Prostate gland (tissue), 2 donors: ENCODE results near the gene KCNK5. TPM values are rescaled to one million over a fixed set of nuclear protein-coding genes. Genes with fewer than 3 reads are reported as not detected.

Source experiments
- DNase-seq: peaks from one replicate; pipeline ENCODE4 v3.0.0-alpha.2; 2019; ENCODE audit warnings: low spot score
- H3K27ac ChIP-seq, 2 donors: fragments of 200-600 bp; sonication (generic); 2 replicates each; pipeline ENCODE4 v1.5.1; 2017 to 2019
- H3K27me3 ChIP-seq: fragments of 200-600 bp; sonication (generic); replicated peaks from 2 replicates; pipeline ENCODE4 v1.5.1; 2019; ENCODE audit not compliant: insufficient read depth
- H3K36me3 ChIP-seq, 2 donors: fragments of 200-600 bp; sonication (generic); 1 replicate in 1 of 2; 2 replicates in 1 of 2; pipeline versions ENCODE4 v1.5.1 to v1.8.1; 2017 to 2019
- H3K4me1 ChIP-seq: fragments of 200-600 bp; sonication (generic); replicated peaks from 2 replicates; pipeline ENCODE4 v1.5.1; 2019
- H3K4me3 ChIP-seq, 2 donors: fragments of 200-600 bp; sonication (generic); 2 replicates each; pipeline ENCODE4 v1.5.1; 2017 to 2019
- H3K9me3 ChIP-seq: fragments of 200-600 bp; sonication (generic); 2 replicates; pipeline ENCODE4 v1.5.1; 2017
- CTCF ChIP-seq, 4 experiments: fragments of 200-600 bp in 2 of 4; fragments of 450-650 bp in 2 of 4; sonication (generic) in 2 of 4; IDR thresholded peaks; 1 replicate in 3 of 4; 2 replicates in 1 of 4; pipeline ENCODE4 v1.5.1; 2016 to 2019; ENCODE audit warnings: antibody characterized with exemption in 4 of 4, mild to moderate bottlenecking in 2 of 4, moderate library complexity in 2 of 4
- POLR2A ChIP-seq: fragments of 450-650 bp; IDR thresholded peaks from one replicate; pipeline ENCODE4 v1.6.1; 2016; ENCODE audit warnings: antibody characterized with exemption, mild to moderate bottlenecking
- POLR2AphosphoS5 ChIP-seq: sonication (generic); formaldehyde crosslinking; IDR thresholded peaks from one replicate; pipeline ENCODE4 v1.6.1; 2017; ENCODE audit warnings: antibody characterized with exemption
- WGBS: methylation state at CpG from one replicate; pipeline ENCODE4 v1.1.5; 2018; 5-methylcytosine and 5-hydroxymethylcytosine counted together
- intact Hi-C: fragments of 100-400 bp; cut with DNase I; formaldehyde crosslinking; loops from one replicate; pipeline ENCODE4 v1.14.2; 2022
- total RNA-seq, 2 donors: library from RNA; depleted of rRNA; stranded (reverse); fragments of >200 nt; gene quantifications; one replicate each; pipeline ENCODE4 v1.1.0, GENCODE V29; 2016

The KCNK5 gene
- total RNA-seq, 2 donors from 2014 or later: 1.8 to 2.7 TPM

- intact Hi-C loops: no loop called here
- no peaks in the 10 kb centered on the region for H3K9me3 ChIP-seq
- TF ChIP-seq POLR2A (no peak), POLR2AphosphoS5 (peak; percentile 35)
- peaks cover 7% of the 10 kb centered on the region for H3K4me1 ChIP-seq
- H3K27ac ChIP-seq: no peak overlapping the region
- WGBS: 22% methylated on average over 5 of the region's 5 CpGs
- no peak overlapping the region for H3K4me3 ChIP-seq
- H3K36me3 ChIP-seq: no peaks in the 10 kb centered on the region
- DNase-seq: peak; percentile 16
- H3K27me3 ChIP-seq: no peaks in the 10 kb centered on the region
Observed at GRCh38 chr6:39263303-39264037, 34.2 kb upstream of the KCNK5 start.

GRCh38 chr6:39261751-39262150 lies 32.5 kb upstream of the KCNK5 start:
- H3K27me3 ChIP-seq: no peaks in the 10 kb centered on the region
- H3K4me1 ChIP-seq: peaks cover 6% of the 10 kb centered on the region
- no peak for DNase-seq
- H3K27ac ChIP-seq: no peak overlapping the region
- intact Hi-C loops: no loop called here
- no peaks in the 10 kb centered on the region for H3K9me3 ChIP-seq
- TF ChIP-seq POLR2AphosphoS5 (no peak), POLR2A (no peak), CTCF (IDR thresholded peaks at IDR 0.05) (no peak)
- WGBS: 98% methylated on average over 3 of the region's 3 CpGs
- no peak overlapping the region for H3K4me3 ChIP-seq
- H3K36me3 ChIP-seq: no peaks in the 10 kb centered on the region

- TF ChIP-seq POLR2A (no peak), CTCF (IDR thresholded peaks at IDR 0.05) (no peak), POLR2AphosphoS5 (no peak)
- Histone ChIP-seq H3K4me1 (no peaks in the 10 kb centered on the region), H3K36me3 (no peaks in the 10 kb centered on the region), H3K4me3 (no peak overlapping the region), H3K9me3 (no peaks in the 10 kb centered on the region), H3K27ac (no peak overlapping the region), H3K27me3 (no peaks in the 10 kb centered on the region)
- WGBS: 92% methylated on average over 2 of the region's 2 CpGs
- DNase-seq: no peak
- intact Hi-C loops: no loop called here
Observed at GRCh38 chr6:39260953-39261352, 31.7 kb upstream of the KCNK5 start.

- 82% methylated on average over 2 of the region's 2 CpGs for WGBS
- Histone ChIP-seq H3K4me3 (no peak overlapping the region), H3K27ac (no peak overlapping the region), H3K9me3 (no peaks in the 10 kb centered on the region), H3K36me3 (no peaks in the 10 kb centered on the region), H3K4me1 (no peaks in the 10 kb centered on the region), H3K27me3 (no peaks in the 10 kb centered on the region)
- intact Hi-C loops: no loop called here
- TF ChIP-seq POLR2A (no peak), POLR2AphosphoS5 (no peak), CTCF (IDR thresholded peaks at IDR 0.05) (no peak)
- no peak for DNase-seq
Observed at GRCh38 chr6:39260456-39260855, 31.2 kb upstream of the KCNK5 start.

- no peak for TF ChIP-seq POLR2A
- no peak for TF ChIP-seq CTCF (IDR thresholded peaks at IDR 0.05)
- TF ChIP-seq POLR2AphosphoS5: no peak
- no peaks in the 10 kb centered on the region for H3K36me3 ChIP-seq
- H3K4me1 ChIP-seq: no peaks in the 10 kb centered on the region
- no peak overlapping the region for H3K4me3 ChIP-seq
- H3K27me3 ChIP-seq: no peaks in the 10 kb centered on the region
- H3K27ac ChIP-seq: no peak overlapping the region
- 67% methylated on average over 2 of the region's 2 CpGs for WGBS
- H3K9me3 ChIP-seq: no peaks in the 10 kb centered on the region
- intact Hi-C loops: no loop called here
- no peak for DNase-seq
Observed at GRCh38 chr6:39256294-39256940, 27.1 kb upstream of the KCNK5 start.
